GM18868 (cell line): Measurements from ENCODE around the gene ANKS4B.
"Not testable (repeated sequence)": the region's sequence is repeated elsewhere in the genome, so short reads cannot be mapped to it uniquely, and the experiment has no call there.

Experiments
- ATAC-seq: cut with Tn5 transposase; IDR thresholded peaks from one replicate; pipeline ENCODE4 v1.9.1; 2021; ENCODE audit warnings: mild to moderate bottlenecking, moderate library complexity; ENCODE audit not compliant: unreplicated experiment

ANKS4B gene, protein sequence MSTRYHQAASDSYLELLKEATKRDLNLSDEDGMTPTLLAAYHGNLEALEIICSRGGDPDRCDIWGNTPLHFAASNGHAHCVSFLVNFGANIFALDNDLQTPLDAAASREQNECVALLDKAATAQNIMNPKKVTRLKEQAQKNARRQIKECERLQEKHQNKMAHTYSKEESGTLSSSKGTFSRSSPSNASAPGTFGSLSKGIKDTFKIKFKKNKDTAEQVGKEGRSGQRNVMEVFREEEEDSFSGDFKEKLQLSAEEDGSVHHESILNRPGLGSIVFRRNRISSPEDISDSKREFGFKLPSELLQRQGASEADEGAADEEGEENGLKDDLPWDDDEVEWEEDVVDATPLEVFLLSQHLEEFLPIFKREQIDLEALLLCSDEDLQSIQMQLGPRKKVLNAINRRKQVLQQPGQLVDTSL

DNA sequence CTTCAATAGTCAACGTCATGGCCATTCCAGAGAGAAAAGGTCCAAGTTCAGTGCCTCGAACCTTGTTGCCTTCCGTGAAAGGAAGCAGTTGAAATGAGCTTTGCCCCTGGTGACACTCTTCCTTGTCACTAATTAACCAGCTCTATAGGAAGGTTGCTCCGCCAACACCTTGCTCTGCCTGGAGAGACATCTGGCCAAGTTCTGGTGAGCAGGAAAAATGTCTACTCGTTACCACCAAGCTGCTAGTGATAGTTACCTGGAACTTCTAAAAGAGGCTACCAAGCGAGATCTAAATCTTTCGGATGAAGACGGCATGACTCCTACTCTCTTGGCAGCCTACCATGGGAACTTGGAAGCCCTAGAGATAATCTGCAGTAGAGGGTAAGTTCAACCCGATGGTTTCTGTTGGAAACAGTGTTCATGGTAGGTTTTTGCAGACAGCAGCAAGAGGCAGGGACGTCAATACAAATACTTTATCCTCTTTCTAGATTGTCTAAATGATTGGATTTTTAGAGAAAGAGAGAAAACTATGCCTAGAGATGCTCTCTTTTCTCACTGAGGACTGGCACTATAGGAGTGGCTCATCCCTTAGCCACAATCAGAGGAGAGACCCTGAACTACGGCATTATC, at the start of gene ANKS4B:
Gene ANKS4B, plus strand, starts transcription at position 179 of the 630 bp plus-strand sequence. Its CDS starts 39 bp downstream, at position 218.
- ATAC-seq: no peak

DNA sequence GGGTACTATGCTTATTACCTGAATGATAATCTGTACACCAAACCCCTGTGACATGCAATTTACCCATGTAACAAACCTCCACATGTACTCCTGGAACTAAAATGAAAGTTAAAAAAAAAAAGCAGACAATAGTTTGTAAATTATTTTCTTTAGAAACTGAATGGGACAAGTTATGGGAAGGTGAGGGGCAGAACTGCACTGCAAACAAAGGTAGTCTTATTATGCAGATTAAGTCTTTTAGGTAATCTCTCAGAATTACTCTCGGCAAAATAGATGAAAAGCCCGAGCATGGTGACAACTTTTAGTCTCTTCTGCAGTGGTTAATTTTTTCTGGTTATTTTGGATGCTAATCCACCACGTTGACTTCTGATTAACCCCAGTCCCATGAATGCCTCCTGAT, 49.5 kb upstream of the ANKS4B start:
- no peak for ATAC-seq

DNA sequence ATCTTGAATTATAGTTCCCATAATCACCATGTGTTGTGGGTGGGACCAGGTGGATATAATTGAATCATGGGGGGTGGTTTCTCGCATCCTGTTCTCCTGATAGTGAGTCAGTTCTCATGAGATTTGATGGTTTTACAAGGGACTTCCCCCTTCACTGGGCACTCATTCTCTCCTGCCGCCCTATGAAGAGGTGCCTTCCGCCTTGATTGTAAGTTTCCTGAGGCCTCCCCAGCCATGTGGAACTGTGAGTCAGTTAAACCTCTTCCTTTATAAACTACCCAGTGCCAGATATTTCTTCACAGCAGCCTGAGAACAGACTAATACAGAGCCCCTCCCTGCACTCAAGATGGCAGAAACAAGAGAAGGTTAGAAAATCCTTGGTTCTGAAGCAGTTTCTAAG, 48.7 kb upstream of the ANKS4B start:
- ATAC-seq: no peak

DNA sequence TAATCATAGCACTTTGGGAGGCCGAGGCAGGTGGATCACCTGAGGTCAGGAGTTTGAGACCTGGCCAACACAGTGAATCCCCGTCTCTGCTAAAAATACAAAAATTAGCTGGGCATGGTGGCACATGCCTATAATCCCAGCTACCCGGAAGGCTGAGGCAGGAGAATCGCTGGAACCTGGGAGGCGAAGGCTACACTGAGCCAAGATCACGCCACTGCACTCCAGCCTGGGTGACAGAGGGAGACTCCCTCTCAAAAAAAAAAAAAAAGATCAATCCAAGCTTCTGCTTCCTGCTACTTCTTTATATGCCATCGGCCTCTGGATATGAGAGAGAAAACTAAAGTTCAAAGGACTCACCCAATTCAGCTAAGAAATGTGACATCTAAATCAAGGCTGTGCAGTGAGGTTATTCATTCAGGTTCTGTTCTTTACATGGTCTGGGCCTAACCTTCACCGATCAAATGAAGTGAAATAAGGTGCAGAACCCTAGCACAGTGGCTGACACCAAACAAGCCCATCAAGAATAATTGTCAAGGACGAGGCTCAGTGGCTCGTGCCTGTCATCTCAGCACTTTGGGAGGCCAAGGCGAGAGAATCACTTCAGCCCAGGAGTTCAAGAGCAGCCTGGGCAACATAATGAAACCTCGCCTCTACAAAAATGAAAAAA, 47.7 kb upstream of the ANKS4B start:
- ATAC-seq: no peak

DNA sequence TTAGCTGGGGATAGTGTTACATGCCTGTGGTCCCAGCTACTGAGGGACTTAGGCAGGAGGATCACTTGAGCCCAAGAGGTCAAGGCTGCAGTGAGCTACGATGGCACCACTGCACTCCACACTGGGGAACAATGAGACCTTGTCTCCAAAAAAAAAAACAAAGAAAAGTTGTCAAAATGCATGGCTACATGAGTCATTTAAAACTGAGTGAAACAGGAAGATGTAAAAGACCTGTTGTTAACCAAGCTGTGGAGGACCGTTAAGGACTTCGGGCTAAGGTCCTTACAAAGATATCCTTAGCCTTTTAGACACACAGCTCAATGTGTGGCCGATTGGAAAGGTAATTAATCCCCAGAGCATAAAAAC, 47.2 kb upstream of the ANKS4B start:
- ATAC-seq: no peak

DNA sequence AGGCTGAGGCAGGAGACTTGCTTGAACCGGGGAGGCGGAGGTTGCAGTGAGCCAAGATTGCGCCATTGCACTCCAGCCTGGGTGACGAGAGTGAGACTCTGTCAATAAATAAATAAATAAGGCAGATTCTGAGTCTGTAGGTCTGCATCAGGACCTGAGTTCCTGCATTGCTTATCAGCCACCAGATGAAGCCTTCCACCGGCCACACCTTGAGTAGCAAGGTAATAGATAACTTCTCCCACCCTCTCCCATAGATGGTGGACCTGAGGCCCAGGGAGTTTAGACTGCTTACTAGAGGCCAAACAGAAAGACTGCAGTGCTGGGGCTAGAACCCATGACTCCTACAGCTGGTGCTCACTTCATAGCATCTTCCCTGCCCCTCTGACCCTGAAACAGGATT, 44.2 kb upstream of the ANKS4B start:
- no peak for ATAC-seq

DNA sequence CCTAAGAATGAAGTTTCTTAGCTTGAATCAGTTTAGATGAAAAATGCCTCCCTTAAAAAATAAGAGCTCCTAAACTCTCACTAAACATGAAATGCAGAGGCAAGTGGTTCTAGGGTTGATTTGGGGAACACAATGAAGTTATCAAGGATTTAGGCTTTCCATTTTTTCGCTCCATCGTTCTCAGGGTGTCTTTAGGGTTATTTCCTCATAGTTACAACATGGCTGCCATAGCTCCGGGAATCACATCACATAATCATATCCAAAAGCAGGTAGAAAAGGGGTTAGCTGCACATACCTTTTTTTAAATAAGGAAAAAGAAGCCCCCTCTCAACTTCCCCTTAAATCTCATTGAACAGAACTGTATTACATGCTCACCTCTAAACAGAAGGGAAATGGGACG, 43.5 kb upstream of the ANKS4B start:
- no peak for ATAC-seq

DNA sequence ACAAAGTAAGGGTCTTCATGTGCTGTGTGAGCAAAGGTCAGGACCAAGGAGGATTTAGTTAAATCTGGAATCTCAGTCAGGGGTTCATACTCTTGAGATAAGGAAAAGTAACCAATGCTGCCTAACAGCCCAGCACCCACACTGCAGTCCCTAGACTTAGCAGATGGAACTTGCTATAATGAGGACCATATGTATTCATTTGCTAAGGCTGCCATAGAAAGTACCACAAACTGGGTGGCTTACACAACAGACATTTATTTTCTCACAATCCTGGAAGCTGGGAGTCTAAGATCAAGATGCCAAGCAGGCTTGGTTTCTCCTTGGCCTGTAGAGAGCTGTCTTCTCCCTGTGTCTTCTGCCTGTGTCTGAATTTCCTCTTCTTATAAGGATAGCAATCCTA, 42.9 kb upstream of the ANKS4B start:
- no peak for ATAC-seq

DNA sequence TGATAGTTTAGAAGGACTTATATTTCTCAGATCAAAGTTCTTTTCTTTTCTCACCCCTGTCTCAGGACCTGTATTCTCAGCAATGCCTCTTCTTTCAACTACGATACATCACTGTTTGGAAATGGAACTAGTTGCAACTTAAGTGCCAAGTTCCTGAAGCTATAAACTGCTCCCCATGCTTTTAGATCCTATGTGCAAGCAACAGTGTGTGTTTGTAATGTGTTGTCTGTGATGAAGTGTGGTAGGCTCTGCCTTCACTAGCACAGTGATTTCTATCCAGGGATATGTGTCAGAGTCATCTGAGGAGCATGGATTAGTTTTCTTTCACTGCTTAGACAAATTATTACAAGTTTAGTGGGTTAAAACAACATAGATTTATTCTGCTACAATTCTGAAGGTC, 40.5 kb upstream of the ANKS4B start:
- ATAC-seq: no peak

DNA sequence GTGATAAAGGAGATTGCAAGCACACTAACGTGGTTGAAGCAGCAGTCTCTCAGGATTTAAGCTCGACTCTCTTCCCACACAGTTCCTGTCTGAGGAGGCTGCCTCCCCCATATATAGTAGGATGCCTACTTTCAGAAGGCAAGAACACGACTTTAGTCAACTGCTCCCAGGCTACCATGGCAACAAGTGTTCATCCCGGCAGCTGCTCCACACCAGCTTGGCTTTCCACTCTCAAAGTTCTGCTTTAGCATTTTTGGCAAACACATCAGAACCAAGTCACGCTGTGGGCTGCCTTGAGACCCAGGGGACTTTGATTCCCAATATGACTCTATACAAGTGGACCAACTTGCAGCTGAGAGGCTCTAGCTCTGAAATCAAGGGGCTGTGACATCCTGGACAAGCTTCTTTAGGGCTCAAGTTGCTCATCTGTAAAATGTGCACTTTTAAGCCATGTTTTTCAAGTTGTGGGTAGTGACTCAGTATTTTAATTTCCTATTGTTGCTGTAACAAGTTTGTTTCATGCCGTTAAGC, 38.7 kb upstream of the ANKS4B start:
- no peak for ATAC-seq

DNA sequence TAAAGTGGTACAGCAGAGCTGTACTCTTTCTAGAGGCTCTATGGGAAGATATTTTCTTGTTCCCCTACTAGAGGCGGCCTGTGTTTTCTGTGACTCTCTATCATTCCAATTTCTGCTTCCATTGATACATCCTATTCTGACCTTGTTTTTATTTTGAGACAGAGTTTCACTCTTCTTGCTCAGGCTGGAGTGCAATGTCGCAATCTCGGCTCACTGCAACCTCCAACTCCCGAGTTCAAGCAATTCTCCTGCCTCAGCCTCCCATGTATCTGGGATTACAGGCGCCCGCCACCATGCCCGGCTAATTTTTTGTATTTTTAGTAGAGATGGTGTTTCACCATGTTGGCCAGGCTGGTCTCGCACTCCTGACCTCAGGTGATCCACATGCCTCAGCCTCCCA, 38.2 kb upstream of the ANKS4B start:
- not testable (repeated sequence) for ATAC-seq

DNA sequence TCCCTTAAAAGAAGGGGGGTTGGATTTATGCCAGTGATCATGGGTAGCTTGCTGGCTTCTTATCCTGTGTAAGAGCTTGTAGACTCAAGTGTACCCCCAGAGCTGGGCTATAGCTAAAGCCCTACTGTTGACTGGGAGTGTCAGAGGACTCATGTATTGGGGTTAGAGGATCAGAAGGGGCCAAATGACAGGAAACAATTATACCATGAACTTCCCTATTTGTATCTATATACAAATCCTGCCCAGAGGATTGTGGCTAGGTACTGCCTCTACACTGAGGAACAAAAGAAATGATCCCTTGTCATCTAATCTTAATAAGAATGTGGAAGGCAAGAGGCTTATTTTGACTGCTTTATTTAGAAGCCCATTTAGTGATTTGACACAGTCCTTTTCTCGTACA, 36.4 kb upstream of the ANKS4B start:
- no peak for ATAC-seq

DNA sequence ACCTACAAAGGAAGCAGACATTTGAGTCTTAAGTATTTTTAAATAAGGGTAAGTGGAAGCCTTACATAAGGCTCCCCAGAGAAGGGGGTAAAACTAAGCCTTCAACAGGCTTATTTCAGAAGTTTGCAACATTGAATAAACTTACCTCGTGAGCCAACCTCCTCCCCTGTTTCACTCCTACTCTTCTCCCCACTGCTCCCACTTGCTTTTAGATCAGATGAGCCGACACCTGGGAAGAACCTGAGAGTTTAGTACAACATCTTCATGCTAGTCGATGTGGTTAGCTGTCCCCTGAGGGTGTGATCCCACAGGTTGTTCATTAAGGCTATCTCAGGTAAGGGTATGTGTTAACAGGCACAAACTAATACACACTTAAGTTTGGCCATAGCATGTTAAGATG, 35.9 kb upstream of the ANKS4B start:
- no peak for ATAC-seq

DNA sequence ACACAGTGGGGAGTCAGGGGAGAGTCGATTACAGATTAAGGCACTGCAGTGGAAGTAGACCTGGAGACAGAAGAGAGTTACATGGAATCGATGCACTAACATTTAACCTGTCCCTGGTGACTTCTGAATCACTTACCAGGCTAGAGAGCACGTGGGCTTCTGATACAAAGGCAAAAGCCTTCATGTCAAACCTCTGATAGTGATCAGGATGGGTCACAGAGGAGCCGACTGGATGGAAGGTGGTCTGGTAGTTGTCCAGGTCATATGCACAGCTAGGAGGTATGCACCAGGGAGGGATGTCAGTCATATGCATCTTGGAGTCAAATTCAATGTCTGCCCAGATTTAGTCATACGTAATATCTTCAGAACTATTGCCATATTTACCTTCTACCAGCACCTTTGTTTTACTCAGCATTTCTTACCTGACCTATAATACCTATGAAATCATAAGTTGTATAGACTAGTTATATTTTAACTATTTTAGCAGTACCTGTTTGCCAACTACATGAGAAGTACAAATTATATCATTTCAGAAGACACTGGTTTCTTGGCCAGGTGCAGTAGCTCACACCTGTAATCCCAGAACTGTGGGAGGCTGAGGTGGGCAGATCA, 33.8 kb upstream of the ANKS4B start:
- ATAC-seq: no peak

DNA sequence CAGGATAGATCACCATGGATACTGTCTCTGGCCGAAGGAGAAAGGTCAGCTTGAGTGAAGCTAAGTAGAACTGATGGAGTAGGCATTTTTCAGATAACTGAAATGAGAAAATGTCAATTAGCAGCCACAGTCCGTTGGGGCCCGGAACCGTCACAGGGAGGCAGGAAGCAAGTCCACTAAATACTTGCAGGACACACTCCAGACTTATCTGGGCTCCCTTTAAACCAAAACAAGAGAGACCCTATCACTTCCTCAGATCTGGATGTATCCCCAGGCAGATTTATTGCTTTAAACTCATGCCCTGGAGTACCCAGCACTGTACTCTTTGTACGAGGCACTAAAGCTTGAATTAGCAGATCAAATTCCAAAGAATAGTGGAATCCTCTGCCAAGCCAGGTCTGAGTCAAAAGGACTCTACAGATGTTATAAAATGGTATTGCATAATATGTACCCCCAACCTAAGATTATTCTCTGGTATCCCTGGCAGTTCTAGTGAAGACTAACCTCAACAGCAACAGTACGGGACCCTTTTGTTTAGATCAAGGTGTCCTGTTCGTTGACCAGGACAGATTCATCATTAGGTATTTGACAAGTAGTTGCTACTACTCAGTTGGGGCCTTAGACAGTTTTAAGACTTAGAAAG, 30.2 kb upstream of the ANKS4B start:
- ATAC-seq: no peak

DNA sequence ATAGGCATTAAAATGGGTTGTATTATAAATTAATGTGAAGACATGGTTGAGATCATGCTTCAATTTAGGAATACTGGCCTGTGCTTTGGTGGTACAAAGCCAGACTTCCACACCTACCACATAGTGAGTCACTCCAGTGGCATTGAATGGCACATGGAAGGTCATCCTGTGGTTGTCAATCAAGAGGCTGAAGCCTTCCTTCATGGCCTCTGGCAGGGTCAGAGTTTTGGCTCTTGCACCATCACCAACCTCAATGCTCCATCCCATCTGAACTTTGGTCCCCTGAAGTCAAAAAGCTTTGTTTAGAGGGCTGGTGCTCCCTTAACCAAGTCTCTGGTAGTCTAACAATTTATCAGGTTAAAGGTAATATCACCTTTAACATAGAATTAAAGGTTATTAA, 28.2 kb upstream of the ANKS4B start:
- ATAC-seq: no peak

DNA sequence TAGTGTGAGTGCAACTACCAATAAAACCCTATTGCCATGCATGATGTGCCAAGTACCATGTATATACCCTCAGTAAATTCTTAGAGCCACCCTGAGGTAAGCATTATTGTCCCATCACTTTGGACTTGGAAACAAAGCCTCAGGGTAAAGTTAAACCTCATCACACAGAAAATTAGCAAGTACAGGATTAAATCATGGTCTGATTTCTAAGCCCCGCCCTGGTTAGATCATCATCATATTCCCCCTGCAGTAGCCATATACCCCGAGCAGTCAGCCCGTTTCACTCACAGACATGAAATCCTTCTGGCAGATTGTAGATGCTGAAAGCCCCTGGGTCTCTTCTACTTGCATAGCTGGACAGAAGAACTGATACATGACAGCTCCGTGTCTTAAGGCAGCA, 26.9 kb upstream of the ANKS4B start:
- no peak for ATAC-seq

DNA sequence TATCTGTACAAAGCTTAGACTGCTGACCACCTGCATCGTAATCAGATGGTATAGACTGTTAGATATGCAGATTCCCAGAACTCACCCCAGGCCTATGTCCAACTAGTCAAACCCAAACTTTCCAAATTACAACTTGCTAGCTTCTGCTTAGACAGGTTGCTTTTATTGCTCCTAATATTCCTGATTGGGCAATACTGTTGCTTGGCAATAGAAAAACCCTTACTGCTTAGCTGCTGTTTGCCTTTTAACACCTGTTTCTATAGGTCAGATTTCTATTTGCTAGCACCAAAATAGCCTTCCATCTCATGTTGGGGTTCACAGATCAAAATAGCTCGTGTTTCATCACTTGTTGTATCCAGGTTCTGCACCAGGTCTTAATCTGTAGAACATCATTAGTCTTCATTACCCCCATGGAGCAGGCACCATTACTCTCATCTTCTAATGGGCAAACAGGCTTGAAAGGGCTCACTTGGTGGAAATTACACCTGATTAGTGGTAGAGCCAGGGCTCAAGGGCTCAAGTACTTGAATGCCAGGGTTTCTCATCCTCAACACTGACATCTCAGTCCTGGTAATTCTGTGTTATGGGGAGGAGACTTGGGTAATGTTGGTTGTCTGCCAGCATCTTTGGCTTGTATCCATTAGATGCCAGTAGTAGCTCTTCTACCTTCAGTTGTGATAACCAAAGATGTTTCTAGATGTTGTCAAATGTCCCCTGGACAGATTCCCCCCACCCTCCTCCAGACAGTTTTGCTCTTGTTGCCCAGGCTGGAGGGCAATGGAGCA, 24.9 kb upstream of the ANKS4B start:
- no peak for ATAC-seq

DNA sequence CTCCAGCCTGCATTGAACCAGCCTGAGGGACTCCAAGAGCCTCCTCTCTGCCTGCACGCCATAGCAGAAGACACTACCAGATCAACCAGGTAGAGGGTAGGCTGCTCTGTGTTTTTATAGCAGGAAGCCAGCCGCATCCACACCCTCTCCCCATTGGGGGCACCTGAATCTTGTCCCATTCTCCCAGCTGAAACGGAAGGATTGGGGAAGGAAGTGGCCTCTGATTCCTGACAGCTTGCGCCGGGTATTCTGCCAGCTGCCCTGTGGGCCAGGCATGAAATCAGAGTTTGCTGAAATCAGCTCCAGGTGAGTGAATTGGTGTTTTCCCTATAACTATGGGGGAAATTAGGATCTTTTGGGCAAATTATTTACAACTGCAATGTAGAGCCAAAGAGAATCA, 22.0 kb upstream of the ANKS4B start, which contains the start of gene ZP2:
Gene ZP2, minus strand, starts transcription at position 89 of the 400 bp plus-strand sequence. Its CDS starts 27 bp downstream, at position 62.
- ATAC-seq: no peak

DNA sequence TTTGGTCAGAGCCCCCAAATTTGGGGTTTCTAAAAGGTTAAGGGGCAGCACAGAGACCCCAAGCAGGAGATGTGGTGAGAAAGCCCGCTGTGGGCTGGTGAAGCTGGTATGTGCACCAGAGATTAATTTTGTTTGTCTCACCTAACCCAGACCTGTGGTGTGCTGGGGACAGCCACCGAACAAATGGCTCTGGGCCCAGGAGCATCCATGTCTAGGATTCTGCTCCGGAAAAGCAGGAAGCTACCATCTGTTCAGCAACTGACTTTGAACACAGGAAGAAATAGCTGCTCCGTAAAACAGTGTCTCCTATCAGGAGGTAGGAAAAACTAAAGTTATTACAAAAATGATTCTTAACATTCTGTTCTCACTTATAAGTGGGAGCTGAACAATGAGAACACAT, 19.4 kb upstream of the ANKS4B start:
- ATAC-seq: no peak
